ENCODE data around the gene HPSE2.

HPSE2 gene

DNA sequence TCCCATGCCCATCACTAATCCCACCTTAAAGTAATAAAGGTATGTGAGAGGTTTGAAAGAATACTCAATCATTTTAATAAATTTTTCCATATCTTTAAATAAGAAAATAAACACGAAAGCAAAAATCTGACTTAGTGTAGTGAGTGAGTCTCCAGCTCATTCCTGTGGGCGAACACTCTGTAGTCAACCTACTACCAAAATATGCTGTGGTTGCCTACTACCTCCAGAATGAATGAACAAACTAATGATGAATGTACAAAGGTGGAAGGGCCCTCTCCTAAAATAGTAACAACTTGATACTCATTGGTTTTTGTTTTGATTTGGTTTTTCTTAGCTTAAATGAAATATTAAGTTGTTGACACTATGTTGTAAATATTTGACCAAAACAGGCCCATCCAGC is 593.4 kb downstream of the HPSE2 start:
- Histone ChIP-seq H3K4me1 (ENCODE audit: insufficient read depth, insufficient read length) (no peaks in the 10 kb centered on the region), H3K27me3 (ENCODE audit: insufficient read depth, insufficient read length) (no peaks in the 10 kb centered on the region), H3K9me3 (ENCODE audit: insufficient read depth, low read length) (no peaks in the 10 kb centered on the region), H3K9ac (ENCODE audit: insufficient read length, low read depth) (no peak overlapping the region), H3K4me3 (ENCODE audit: insufficient read length, low read depth) (no peak overlapping the region), H3K36me3 (ENCODE audit: insufficient read depth, insufficient read length, low read length) (no peaks in the 10 kb centered on the region)
- DNase-seq (ENCODE audit: low read depth, low spot score) = no peak
- TF ChIP-seq SUZ12 (IDR thresholded peaks at IDR 0.05; ENCODE audit: extremely low read depth, insufficient read depth, insufficient read length) = no peak
- no peak for TF ChIP-seq YY1 (IDR thresholded peaks at IDR 0.05; ENCODE audit: insufficient read depth, insufficient read length)
- TF ChIP-seq ZNF274 (IDR thresholded peaks at IDR 0.05; ENCODE audit: low read depth, low read length) = no peak

GRCh38 chr10:98638920-98639319 is 596.7 kb downstream of the HPSE2 start:
- no peaks in the 10 kb centered on the region for H3K27me3 ChIP-seq (ENCODE audit: insufficient read depth, insufficient read length)
- H3K4me3 ChIP-seq (ENCODE audit: insufficient read length, low read depth) = no peak overlapping the region

GRCh38 chr10:98636921-98637329 is 598.7 kb downstream of the HPSE2 start:
- Histone ChIP-seq H3K4me3 (ENCODE audit: insufficient read length, low read depth) (no peak overlapping the region), H3K4me1 (ENCODE audit: insufficient read depth, insufficient read length) (no peaks in the 10 kb centered on the region), H3K27me3 (ENCODE audit: insufficient read depth, insufficient read length) (no peaks in the 10 kb centered on the region), H3K36me3 (ENCODE audit: insufficient read depth, insufficient read length, low read length) (no peaks in the 10 kb centered on the region), H3K9me3 (ENCODE audit: insufficient read depth, low read length) (no peaks in the 10 kb centered on the region), H3K9ac (ENCODE audit: insufficient read length, low read depth) (no peak overlapping the region)
- TF ChIP-seq ZNF274 (IDR thresholded peaks at IDR 0.05; ENCODE audit: low read depth, low read length) = no peak
- no peak for TF ChIP-seq YY1 (IDR thresholded peaks at IDR 0.05; ENCODE audit: insufficient read depth, insufficient read length)
- no peak for TF ChIP-seq SUZ12 (IDR thresholded peaks at IDR 0.05; ENCODE audit: extremely low read depth, insufficient read depth, insufficient read length)
- DNase-seq (ENCODE audit: low read depth, low spot score) = no peak

More at GRCh38 chr10:98638920-98639319, 596.7 kb downstream of the HPSE2 start:
- TF ChIP-seq SUZ12 (IDR thresholded peaks at IDR 0.05; ENCODE audit: extremely low read depth, insufficient read depth, insufficient read length) (no peak), YY1 (IDR thresholded peaks at IDR 0.05; ENCODE audit: insufficient read depth, insufficient read length) (no peak), ZNF274 (IDR thresholded peaks at IDR 0.05; ENCODE audit: low read depth, low read length) (no peak)
- Histone ChIP-seq H3K9me3 (ENCODE audit: insufficient read depth, low read length) (no peaks in the 10 kb centered on the region), H3K36me3 (ENCODE audit: insufficient read depth, insufficient read length, low read length) (no peaks in the 10 kb centered on the region), H3K9ac (ENCODE audit: insufficient read length, low read depth) (no peak overlapping the region), H3K4me1 (ENCODE audit: insufficient read depth, insufficient read length) (no peaks in the 10 kb centered on the region)
- no peak for DNase-seq (ENCODE audit: low read depth, low spot score)

GRCh38 chr10:98632456-98633150 is 603.0 kb downstream of the HPSE2 start:
- no peak for TF ChIP-seq SUZ12 (IDR thresholded peaks at IDR 0.05; ENCODE audit: extremely low read depth, insufficient read depth, insufficient read length)
- no peak for TF ChIP-seq ZNF274 (IDR thresholded peaks at IDR 0.05; ENCODE audit: low read depth, low read length)
- TF ChIP-seq YY1 (IDR thresholded peaks at IDR 0.05; ENCODE audit: insufficient read depth, insufficient read length) = no peak
- Histone ChIP-seq H3K36me3 (ENCODE audit: insufficient read depth, insufficient read length, low read length) (no peaks in the 10 kb centered on the region), H3K27me3 (ENCODE audit: insufficient read depth, insufficient read length) (no peaks in the 10 kb centered on the region), H3K4me3 (ENCODE audit: insufficient read length, low read depth) (no peak overlapping the region), H3K4me1 (ENCODE audit: insufficient read depth, insufficient read length) (no peaks in the 10 kb centered on the region), H3K9me3 (ENCODE audit: insufficient read depth, low read length) (no peaks in the 10 kb centered on the region), H3K9ac (ENCODE audit: insufficient read length, low read depth) (no peak overlapping the region)
- DNase-seq (ENCODE audit: low read depth, low spot score) = no peak

GRCh38 chr10:98628206-98628605 is 607.4 kb downstream of the HPSE2 start:
- Histone ChIP-seq H3K9me3 (ENCODE audit: insufficient read depth, low read length) (no peaks in the 10 kb centered on the region), H3K27me3 (ENCODE audit: insufficient read depth, insufficient read length) (no peaks in the 10 kb centered on the region), H3K4me1 (ENCODE audit: insufficient read depth, insufficient read length) (no peaks in the 10 kb centered on the region), H3K4me3 (ENCODE audit: insufficient read length, low read depth) (no peak overlapping the region), H3K9ac (ENCODE audit: insufficient read length, low read depth) (no peak overlapping the region), H3K36me3 (ENCODE audit: insufficient read depth, insufficient read length, low read length) (no peaks in the 10 kb centered on the region)
- TF ChIP-seq SUZ12 (IDR thresholded peaks at IDR 0.05; ENCODE audit: extremely low read depth, insufficient read depth, insufficient read length) = no peak
- TF ChIP-seq YY1 (IDR thresholded peaks at IDR 0.05; ENCODE audit: insufficient read depth, insufficient read length) = no peak
- TF ChIP-seq ZNF274 (IDR thresholded peaks at IDR 0.05; ENCODE audit: low read depth, low read length) = no peak
- DNase-seq (ENCODE audit: low read depth, low spot score) = no peak

DNA sequence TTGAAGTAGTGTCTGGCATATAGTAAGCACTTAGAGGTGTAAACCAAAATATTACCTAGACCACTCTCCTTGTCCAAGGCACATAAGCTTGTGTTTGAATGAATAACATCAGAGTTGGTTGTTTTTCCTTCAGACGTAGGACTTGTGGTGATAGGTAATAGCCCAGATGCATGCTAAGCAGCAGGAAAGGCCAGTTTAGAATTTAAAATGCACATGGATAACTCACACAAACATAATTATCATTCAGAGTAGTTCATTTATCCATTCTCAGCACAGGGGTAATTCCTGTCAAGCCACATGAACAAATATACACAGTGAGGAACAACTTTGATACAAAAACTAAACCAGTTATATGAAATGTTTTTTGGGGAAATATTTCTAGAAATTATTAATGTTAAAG is 607.9 kb downstream of the HPSE2 start:
- Histone ChIP-seq H3K9me3 (ENCODE audit: insufficient read depth, low read length) (no peaks in the 10 kb centered on the region), H3K27me3 (ENCODE audit: insufficient read depth, insufficient read length) (no peaks in the 10 kb centered on the region), H3K4me1 (ENCODE audit: insufficient read depth, insufficient read length) (no peaks in the 10 kb centered on the region), H3K9ac (ENCODE audit: insufficient read length, low read depth) (no peak overlapping the region), H3K4me3 (ENCODE audit: insufficient read length, low read depth) (no peak overlapping the region), H3K36me3 (ENCODE audit: insufficient read depth, insufficient read length, low read length) (no peaks in the 10 kb centered on the region)
- TF ChIP-seq YY1 (IDR thresholded peaks at IDR 0.05; ENCODE audit: insufficient read depth, insufficient read length) (no peak), SUZ12 (IDR thresholded peaks at IDR 0.05; ENCODE audit: extremely low read depth, insufficient read depth, insufficient read length) (no peak), ZNF274 (IDR thresholded peaks at IDR 0.05; ENCODE audit: low read depth, low read length) (no peak)
- no peak for DNase-seq (ENCODE audit: low read depth, low spot score)

DNA sequence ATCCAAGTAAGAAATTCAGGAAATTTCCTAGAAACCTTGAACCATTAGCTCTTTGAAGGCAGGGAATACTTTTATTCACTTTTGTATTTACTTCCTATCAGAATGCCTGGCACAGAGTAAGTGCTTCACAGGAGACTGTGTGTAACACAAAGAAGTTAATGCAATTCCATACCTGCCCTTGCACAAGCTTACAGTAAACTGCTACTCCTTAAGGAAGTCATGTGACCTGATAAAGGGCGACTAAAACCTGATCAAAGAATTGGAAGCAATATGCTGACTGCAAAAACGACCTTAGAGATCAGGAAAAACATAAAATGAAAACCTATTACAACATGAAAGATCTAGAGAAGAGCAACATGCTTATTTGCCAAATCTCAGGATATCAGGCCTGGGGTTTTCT is 610.7 kb downstream of the HPSE2 start:
- Histone ChIP-seq H3K9me3 (ENCODE audit: insufficient read depth, low read length) (no peaks in the 10 kb centered on the region), H3K27me3 (ENCODE audit: insufficient read depth, insufficient read length) (no peaks in the 10 kb centered on the region), H3K4me3 (ENCODE audit: insufficient read length, low read depth) (no peak overlapping the region), H3K36me3 (ENCODE audit: insufficient read depth, insufficient read length, low read length) (no peaks in the 10 kb centered on the region), H3K9ac (ENCODE audit: insufficient read length, low read depth) (no peak overlapping the region), H3K4me1 (ENCODE audit: insufficient read depth, insufficient read length) (no peaks in the 10 kb centered on the region)
- TF ChIP-seq YY1 (IDR thresholded peaks at IDR 0.05; ENCODE audit: insufficient read depth, insufficient read length) (no peak), ZNF274 (IDR thresholded peaks at IDR 0.05; ENCODE audit: low read depth, low read length) (no peak), SUZ12 (IDR thresholded peaks at IDR 0.05; ENCODE audit: extremely low read depth, insufficient read depth, insufficient read length) (no peak)
- DNase-seq (ENCODE audit: low read depth, low spot score) = no peak

All from NT2/D1 (cell line).